ENCODE data around the gene TMEM178B. TPM values are rescaled to one million over a fixed set of nuclear protein-coding genes. Genes with fewer than 3 reads are reported as not detected.

TMEM178B gene
- polyA plus RNA-seq, 1 donor (not counting 4 experiments of a cell fraction or from before 2014, with no cell fraction given), result not detected

- H3K4me1 ChIP-seq (ENCODE audit: control insufficient read depth, extremely low read depth, insufficient read depth, low read length), result no peaks in the 10 kb centered on the region
- H3K36me3 ChIP-seq (ENCODE audit: control insufficient read depth in 2 of 2, extremely low read depth in 1 of 2, insufficient read depth in 2 of 2, low read length in 2 of 2), result no peaks in the 10 kb centered on the region
- H3K9ac ChIP-seq (ENCODE audit: control insufficient read depth, extremely low read depth, insufficient read depth, low read length), result no peak overlapping the region
- no peak overlapping the region for H3K4me2 ChIP-seq (ENCODE audit: control insufficient read depth, extremely low read depth, insufficient read depth, low read depth, low read length)
- no peaks in the 10 kb centered on the region for H3K9me1 ChIP-seq (ENCODE audit: control insufficient read depth, extremely low read depth, insufficient read depth, low read length)
- no peaks in the 10 kb centered on the region for H3K79me2 ChIP-seq (ENCODE audit: control insufficient read depth, insufficient read depth, low read length)
- no peak overlapping the region for H3K4me3 ChIP-seq (ENCODE audit: control insufficient read depth in 2 of 3, extremely low read depth in 1 of 3, insufficient read depth in 2 of 3, low read depth in 1 of 3, low read length in 3 of 3)
- H3K9me3 ChIP-seq (ENCODE audit: control insufficient read depth, low read depth, low read length), result no peaks in the 10 kb centered on the region
- no peaks in the 10 kb centered on the region for H3K27me3 ChIP-seq (ENCODE audit: control insufficient read depth, extremely low read depth, insufficient read depth, low read length)
- no peak overlapping the region for H2AFZ ChIP-seq (ENCODE audit: control insufficient read depth, low read length)
- FAIRE-seq (no peak), DNase-seq (ENCODE audit: low read depth, low spot score) (no peak)
- no peak overlapping the region for H3K27ac ChIP-seq (ENCODE audit: control insufficient read depth, insufficient read depth, low read length)
- no peak for TF ChIP-seq EZH2 (IDR thresholded peaks at IDR 0.05; ENCODE audit: low read length)
- no peak for TF ChIP-seq CTCF (optimal IDR thresholded peaks at IDR 0.05 in 1 of 3, IDR thresholded peaks at IDR 0.05 in 1 of 3, conservative IDR thresholded peaks at IDR 0.05 in 1 of 3; ENCODE audit: extremely low read depth in 1 of 3, insufficient read depth in 2 of 3, low read length in 3 of 3)
- no peaks in the 10 kb centered on the region for H4K20me1 ChIP-seq (ENCODE audit: control insufficient read depth, extremely low read depth, insufficient read depth, low read length)
- dilution Hi-C loops (cut with MboI; ENCODE audit: extremely low pct_ligation_motif_present, low sequenced_read_pairs), result no loop called here
Measured at GRCh38 chr7:141386881-141387280, 313.0 kb downstream of the TMEM178B start.

GRCh38 chr7:141387521-141388217, 313.8 kb downstream of the TMEM178B start:
- FAIRE-seq (no peak), DNase-seq (ENCODE audit: low read depth, low spot score) (no peak)
- no peak overlapping the region for H3K4me2 ChIP-seq (ENCODE audit: control insufficient read depth, extremely low read depth, insufficient read depth, low read depth, low read length)
- no peaks in the 10 kb centered on the region for H3K9me3 ChIP-seq (ENCODE audit: control insufficient read depth, low read depth, low read length)
- dilution Hi-C loops (cut with MboI; ENCODE audit: extremely low pct_ligation_motif_present, low sequenced_read_pairs), result no loop called here
- H2AFZ ChIP-seq (ENCODE audit: control insufficient read depth, low read length), result no peak overlapping the region
- no peaks in the 10 kb centered on the region for H3K27me3 ChIP-seq (ENCODE audit: control insufficient read depth, extremely low read depth, insufficient read depth, low read length)
- H4K20me1 ChIP-seq (ENCODE audit: control insufficient read depth, extremely low read depth, insufficient read depth, low read length), result no peaks in the 10 kb centered on the region
- TF ChIP-seq EZH2 (IDR thresholded peaks at IDR 0.05; ENCODE audit: low read length) (no peak), CTCF (optimal IDR thresholded peaks at IDR 0.05 in 1 of 3, IDR thresholded peaks at IDR 0.05 in 1 of 3, conservative IDR thresholded peaks at IDR 0.05 in 1 of 3; ENCODE audit: extremely low read depth in 1 of 3, insufficient read depth in 2 of 3, low read length in 3 of 3) (no peak)
- no peak overlapping the region for H3K27ac ChIP-seq (ENCODE audit: control insufficient read depth, insufficient read depth, low read length)
- H3K36me3 ChIP-seq (ENCODE audit: control insufficient read depth in 2 of 2, extremely low read depth in 1 of 2, insufficient read depth in 2 of 2, low read length in 2 of 2), result no peaks in the 10 kb centered on the region
- H3K4me1 ChIP-seq (ENCODE audit: control insufficient read depth, extremely low read depth, insufficient read depth, low read length), result no peaks in the 10 kb centered on the region
- H3K4me3 ChIP-seq (ENCODE audit: control insufficient read depth in 2 of 3, extremely low read depth in 1 of 3, insufficient read depth in 2 of 3, low read depth in 1 of 3, low read length in 3 of 3), result no peak overlapping the region
- H3K79me2 ChIP-seq (ENCODE audit: control insufficient read depth, insufficient read depth, low read length), result no peaks in the 10 kb centered on the region
- H3K9ac ChIP-seq (ENCODE audit: control insufficient read depth, extremely low read depth, insufficient read depth, low read length), result no peak overlapping the region
- no peaks in the 10 kb centered on the region for H3K9me1 ChIP-seq (ENCODE audit: control insufficient read depth, extremely low read depth, insufficient read depth, low read length)
